GM13977 (cell line): ENCODE data around the gene GMPR2.
"Not testable (repeated sequence)": the region's sequence is repeated elsewhere in the genome, so short reads cannot be mapped to it uniquely, and the experiment has no call there.

ENCODE experiments used
- DNase-seq: peaks from one replicate; pipeline ENCODE4 v3.0.0; 2012; ENCODE audit warnings: low spot score
- CTCF ChIP-seq: IDR thresholded peaks from 2 replicates; pipeline ENCODE4 v1.5.1; 2012; ENCODE audit warnings: mild to moderate bottlenecking, control low read depth; ENCODE audit not compliant: insufficient read depth; ENCODE audit errors: extremely low read depth, missing control alignments
- in situ Hi-C: fragments of 300-500 bp; cut with MboI; formaldehyde crosslinking; loops from one replicate; pipeline ENCODE4 v1.12.0; 2022; ENCODE audit warnings: low sequenced_read_pairs, low pct_unique_long_range_greater_than_20kb, mixed read lengths, inconsistent platforms; ENCODE audit not compliant: unreplicated experiment

GMPR2 gene

GRCh38 chr14:24238123-24238522, 5.4 kb downstream of the GMPR2 start:
- no peak for DNase-seq
- in situ Hi-C loops, result no loop called here
- no peak for TF ChIP-seq CTCF

DNA sequence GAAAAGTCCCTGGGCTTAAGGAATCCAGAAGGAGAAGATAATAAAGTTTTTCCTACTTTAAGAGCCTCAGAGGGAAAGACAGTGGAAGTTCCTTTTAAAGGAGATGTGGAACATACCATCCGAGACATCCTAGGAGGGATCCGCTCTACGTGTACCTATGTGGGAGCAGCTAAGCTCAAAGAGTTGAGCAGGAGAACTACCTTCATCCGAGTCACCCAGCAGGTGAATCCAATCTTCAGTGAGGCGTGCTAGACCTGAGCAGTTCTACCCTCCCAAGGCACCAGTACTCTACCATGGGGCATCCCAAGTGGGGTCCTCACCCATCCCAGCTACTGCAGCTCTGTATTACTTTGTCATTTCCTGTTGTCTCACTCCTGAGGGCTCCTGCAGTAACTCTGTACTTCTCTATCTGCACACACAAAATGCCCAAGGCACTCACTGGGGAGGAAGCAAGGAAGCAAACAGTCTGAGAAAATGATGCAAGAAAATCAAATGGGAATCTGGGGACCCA, 5.9 kb downstream of the GMPR2 start:
- in situ Hi-C loops, result no loop called here
- no peak for DNase-seq

DNA sequence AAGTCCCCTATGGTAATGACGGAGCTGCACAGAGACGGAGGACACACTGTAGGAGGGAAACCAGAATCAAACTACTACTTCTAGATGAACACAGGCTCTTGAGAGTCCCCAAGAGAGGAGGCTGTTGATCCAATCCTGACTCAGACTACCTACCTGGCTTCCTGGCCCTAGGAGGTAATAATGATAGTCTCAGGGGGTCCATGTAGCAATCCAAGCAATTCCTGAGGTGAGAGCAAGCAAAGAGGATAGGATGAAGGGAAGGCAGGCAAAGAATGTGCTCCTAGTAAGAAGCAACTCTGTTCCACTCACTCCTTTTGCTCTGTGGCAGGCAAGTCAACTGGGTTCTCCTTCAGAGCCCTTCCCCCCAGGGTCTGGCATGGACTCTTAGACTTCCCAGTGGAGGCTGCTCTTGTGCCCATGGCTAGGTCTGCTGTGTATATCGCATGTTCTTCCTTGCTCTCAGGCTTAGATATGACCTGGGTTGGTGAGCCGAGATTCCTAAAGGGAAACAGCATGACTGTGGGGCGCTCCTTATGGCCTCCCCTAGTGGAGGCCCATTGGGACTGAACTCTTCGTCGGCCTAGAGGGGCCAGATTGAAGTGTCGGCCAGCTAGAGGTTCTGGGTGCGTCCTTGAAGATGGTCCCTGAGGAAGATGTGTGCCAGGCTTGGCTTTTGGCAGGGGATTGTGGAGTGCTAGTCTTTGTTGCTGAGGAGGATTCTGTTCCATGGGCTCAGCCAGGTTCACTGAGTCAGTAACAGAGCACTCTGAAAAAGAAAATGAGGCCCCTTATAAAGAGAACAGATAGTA, 7.6 kb downstream of the GMPR2 start:
- no peak for DNase-seq
- in situ Hi-C loops, result loop anchor here (5.0 kb wide), 1 partner anchor 57 kb away; the partner anchor contains the start of genes DHRS1 and NOP9
- no peak for TF ChIP-seq CTCF

More for the DNA sequence above, 5.9 kb downstream of the GMPR2 start:
- TF ChIP-seq CTCF, result no peak

GRCh38 chr14:24241829-24242443, 9.2 kb downstream of the GMPR2 start:
- TF ChIP-seq CTCF, result peak; percentile 9
- in situ Hi-C loops, result loop anchor here (5.0 kb wide), 1 partner anchor 55 kb away; the partner anchor contains the start of genes DHRS1 and NOP9
- DNase-seq, result peak; percentile 93

DNA sequence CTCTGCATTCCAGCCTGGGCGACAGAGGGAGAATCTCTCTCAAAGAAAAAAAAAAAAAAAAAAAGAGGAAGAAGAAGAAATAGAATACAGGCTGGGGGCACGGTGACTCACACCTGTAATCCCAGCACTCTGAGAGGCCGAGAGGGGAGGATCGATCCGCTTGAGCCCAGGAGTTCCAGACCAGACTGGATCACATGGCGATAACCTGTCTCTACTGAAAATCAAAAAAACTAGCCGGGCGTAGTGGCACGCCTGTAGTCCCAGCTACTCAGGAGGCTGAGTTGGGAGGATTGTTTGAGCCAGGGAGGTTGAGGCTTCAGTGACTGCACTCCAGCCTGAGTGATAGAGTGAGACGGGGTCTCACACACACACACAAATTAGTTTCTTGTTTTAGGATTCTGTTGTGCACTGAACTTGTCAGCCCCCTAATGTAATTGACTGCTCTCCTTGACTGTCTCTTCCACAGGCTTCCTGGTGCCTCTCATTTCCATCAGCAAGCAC, 10.7 kb downstream of the GMPR2 start:
- no peak for DNase-seq
- no peak for TF ChIP-seq CTCF
- in situ Hi-C loops, result loop anchor here (5.0 kb wide), 1 partner anchor 54 kb away; the partner anchor contains the start of genes DHRS1 and NOP9

- DNase-seq, in situ Hi-C loops: not testable (repeated sequence)
Measured at GRCh38 chr14:24245350-24245749, 12.6 kb downstream of the GMPR2 start.
